GM18520 (cell line): ENCODE measurements around the gene IKZF3.
"Not testable (repeated sequence)": the region's sequence is repeated elsewhere in the genome, so short reads cannot be mapped to it uniquely, and the experiment has no call there.

Source experiments
- ATAC-seq: cut with Tn5 transposase; IDR thresholded peaks from one replicate; pipeline ENCODE4 v1.9.1; 2021; ENCODE audit not compliant: unreplicated experiment

Gene IKZF3

GRCh38 chr17:39757176-39757662 lies 106.9 kb downstream of the IKZF3 start:
- no peak for ATAC-seq

- ATAC-seq = no peak
These were observed 107.6 kb downstream of the IKZF3 start for GRCh38 chr17:39756380-39757079.

- ATAC-seq = no peak
These were observed 108.3 kb downstream of the IKZF3 start for GRCh38 chr17:39755554-39756379.

GRCh38 chr17:39754958-39755553 lies 109.1 kb downstream of the IKZF3 start:
- ATAC-seq = no peak

GRCh38 chr17:39754161-39754957 lies 109.8 kb downstream of the IKZF3 start:
- ATAC-seq = peak; percentile 59

- ATAC-seq = peak; percentile 8
These were observed 110.5 kb downstream of the IKZF3 start for GRCh38 chr17:39753514-39754160.

GRCh38 chr17:39752241-39752881 lies 111.8 kb downstream of the IKZF3 start:
- ATAC-seq = no peak

- ATAC-seq = no peak
These were observed 112.5 kb downstream of the IKZF3 start for GRCh38 chr17:39751637-39752036.

- no peak for ATAC-seq
These were observed 113.0 kb downstream of the IKZF3 start for GRCh38 chr17:39751016-39751543.

GRCh38 chr17:39750131-39751015 lies 113.7 kb downstream of the IKZF3 start:
- ATAC-seq = no peak

GRCh38 chr17:39748444-39749034 lies 115.6 kb downstream of the IKZF3 start:
- not testable (repeated sequence) for ATAC-seq

GRCh38 chr17:39747745-39748144 lies 116.4 kb downstream of the IKZF3 start:
- no peak for ATAC-seq

- no peak for ATAC-seq
These were observed 118.0 kb downstream of the IKZF3 start for GRCh38 chr17:39746145-39746461.

- ATAC-seq = no peak
These were observed 118.6 kb downstream of the IKZF3 start for GRCh38 chr17:39745335-39746144.

GRCh38 chr17:39744836-39745215 lies 119.3 kb downstream of the IKZF3 start:
- ATAC-seq = no peak

GRCh38 chr17:39744075-39744835 lies 119.9 kb downstream of the IKZF3 start:
- ATAC-seq = no peak

GRCh38 chr17:39742856-39743436 lies 121.2 kb downstream of the IKZF3 start:
- ATAC-seq = no peak
